GM20431 (cell line): ENCODE results near the gene DPYSL4.

Experiments used
- in situ Hi-C: fragments of 300-500 bp; cut with MseI, MboI; formaldehyde crosslinking; loops from one replicate; pipeline ENCODE4 v1.15.0; 2020; ENCODE audit warnings: low sequenced_read_pairs; ENCODE audit not compliant: unreplicated experiment

The DPYSL4 gene

DNA sequence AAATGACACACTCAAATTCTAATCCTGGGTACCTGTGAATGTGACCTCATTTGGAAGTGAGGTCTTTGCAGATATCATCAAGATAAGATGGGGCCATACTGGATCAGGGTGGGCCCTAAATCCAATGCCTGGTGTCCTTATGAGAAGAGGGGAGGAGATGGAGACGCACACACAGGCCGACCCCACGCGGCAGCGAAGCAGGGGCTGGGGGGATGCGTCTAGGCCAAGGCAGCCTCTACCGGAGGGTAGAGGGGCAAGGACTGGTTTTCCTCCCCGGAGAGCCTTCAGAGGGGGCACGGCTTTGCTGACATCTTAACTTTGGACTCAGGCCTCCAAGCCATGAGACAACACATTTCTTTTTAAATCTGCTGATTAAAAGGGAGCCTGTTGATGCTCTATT is 33.3 kb downstream of the DPYSL4 start:
- in situ Hi-C loops: loop anchor here (5.0 to 25.0 kb wide), 3 partner anchors 127 to 442 kb away; no protein-coding TSS in a partner anchor

DNA sequence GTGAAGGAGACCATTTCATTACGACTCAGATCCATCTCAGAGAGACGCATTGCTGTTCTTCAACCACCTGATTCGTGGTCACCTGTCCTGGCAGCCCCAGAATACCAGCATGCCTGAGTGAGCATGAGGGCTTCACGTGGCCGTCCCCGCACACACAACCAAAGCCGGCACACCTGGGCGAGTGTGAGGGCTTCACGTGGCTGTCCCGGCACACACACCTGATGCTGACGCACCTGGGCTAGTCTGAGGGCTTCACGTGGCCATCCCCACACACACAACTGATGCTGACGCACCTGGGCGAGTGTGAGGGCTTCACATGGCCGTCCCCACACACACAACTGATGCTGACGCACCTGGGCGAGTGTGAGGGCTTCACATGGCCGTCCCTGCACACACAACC is 34.2 kb downstream of the DPYSL4 start:
- in situ Hi-C loops: loop anchor here (5.0 to 25.0 kb wide), 3 partner anchors 126 to 441 kb away; no protein-coding TSS in a partner anchor

DNA sequence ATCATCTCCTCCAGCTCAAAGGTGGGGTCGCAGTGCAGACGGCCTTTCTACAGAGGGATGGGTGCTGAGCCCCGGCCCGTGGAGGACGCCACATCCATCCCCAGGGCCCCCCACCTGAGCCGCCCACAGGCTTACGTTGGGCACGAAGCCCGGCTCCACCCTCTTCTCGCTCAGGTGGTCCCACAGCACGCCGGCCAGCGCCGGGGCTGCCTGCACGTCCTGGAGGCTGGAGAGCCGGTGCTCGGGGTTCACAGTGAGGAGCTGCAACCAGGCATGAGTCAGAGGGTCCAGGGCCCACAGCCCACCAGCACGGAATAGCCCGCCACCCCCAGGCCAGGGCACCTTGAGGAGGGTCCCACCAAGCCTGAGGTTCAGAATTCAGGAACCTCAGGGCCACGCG is 36.0 kb downstream of the DPYSL4 start:
- in situ Hi-C loops: loop anchor here (5.0 to 25.0 kb wide), 3 partner anchors 125 to 440 kb away; no protein-coding TSS in a partner anchor

DNA sequence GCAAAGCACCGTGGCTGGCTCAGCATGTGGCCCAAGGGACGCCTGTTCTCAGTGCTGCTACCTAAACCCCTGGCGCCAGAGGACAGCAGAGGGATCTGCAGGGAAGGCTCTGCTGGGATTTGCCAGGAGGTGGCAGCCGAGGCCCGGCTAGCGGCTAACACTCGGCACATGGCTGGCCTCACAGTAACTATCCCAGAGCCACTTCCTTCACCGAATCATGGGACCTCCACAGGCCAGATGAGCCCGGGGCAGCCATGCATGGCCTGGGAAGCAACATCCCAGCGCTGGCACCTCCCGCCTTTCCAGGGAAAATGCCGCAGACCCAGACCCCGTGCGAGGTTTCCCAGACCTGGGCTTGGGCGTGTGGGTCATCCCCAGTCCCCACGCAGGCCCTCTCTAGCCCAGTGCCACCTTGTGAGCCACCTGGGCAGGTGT is 36.4 kb downstream of the DPYSL4 start:
- in situ Hi-C loops: loop anchor here (5.0 to 25.0 kb wide), 3 partner anchors 124 to 439 kb away; no protein-coding TSS in a partner anchor

DNA sequence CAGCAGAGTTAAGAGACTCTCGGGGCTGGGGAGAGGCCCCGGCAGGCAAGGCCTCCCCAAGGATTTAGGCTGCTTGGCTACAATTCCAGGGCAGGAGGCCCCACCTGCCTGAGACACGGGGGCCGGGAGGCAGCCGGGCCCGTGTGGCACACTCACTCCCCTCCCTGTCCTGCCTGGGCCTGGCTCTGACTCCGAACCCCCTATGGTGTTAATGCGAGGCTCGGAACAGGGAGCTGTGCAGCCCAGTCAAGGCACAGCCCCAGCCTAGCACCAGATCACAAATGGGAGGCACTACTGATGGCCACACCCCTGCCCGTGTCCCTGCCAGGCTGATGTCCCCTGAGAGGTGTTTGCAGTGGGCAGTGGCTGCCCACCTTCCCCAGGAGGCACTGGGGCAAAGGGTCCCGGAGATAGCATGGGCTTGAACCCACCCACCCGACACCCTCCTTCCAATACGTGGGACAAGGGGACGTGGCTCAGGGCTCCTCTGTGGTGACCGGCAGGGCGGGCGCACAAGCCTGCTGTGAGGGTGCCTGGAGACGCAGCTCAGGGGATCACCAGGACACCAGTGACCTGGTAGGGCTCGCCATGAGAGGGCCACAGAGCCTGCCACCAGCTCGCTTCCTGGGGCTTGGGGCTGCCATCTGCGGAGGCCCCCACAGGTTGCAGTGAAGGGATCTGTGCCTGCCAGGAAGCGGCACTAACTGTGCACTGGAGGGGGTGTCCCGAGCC is 37.0 kb downstream of the DPYSL4 start:
- in situ Hi-C loops: loop anchor here (5.0 to 25.0 kb wide), 3 partner anchors 124 to 439 kb away; no protein-coding TSS in a partner anchor

DNA sequence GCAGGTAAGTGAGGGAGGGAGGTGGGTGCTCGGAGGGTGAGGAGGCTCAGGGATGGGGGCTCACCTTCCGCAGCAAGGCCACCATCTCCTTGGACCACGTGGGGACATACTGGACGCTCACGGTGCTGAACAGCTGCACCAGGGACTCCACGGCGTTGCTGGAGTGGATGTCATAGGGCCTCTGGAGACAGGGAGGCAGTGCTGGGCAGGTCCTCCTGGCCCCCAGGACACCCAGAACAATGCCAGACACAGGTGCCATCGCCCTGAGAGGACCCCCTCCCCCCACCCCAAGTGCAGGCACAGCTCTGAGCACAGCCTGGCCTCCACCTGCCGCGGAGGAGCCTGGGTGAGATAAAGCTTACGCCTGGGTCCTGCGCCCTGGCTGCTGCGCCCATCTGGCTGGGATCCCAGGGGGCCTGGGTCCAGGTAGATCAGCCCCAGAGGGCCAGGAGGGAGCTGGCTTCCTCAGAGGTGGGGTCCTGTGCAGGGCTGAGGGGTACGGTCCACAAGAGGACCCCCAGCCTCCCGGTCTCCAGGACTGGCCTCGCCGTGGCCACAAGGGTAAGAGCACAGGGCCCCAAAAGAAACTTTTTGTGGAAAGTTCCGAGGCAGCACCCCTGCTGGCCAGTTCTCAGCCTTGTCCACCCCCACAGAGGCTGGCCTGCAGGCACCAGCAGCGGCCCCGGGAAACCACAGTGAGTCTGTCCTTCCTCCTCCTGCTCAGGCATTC is 37.8 kb downstream of the DPYSL4 start:
- in situ Hi-C loops: loop anchor here (5.0 to 25.0 kb wide), 3 partner anchors 123 to 438 kb away; no protein-coding TSS in a partner anchor

DNA sequence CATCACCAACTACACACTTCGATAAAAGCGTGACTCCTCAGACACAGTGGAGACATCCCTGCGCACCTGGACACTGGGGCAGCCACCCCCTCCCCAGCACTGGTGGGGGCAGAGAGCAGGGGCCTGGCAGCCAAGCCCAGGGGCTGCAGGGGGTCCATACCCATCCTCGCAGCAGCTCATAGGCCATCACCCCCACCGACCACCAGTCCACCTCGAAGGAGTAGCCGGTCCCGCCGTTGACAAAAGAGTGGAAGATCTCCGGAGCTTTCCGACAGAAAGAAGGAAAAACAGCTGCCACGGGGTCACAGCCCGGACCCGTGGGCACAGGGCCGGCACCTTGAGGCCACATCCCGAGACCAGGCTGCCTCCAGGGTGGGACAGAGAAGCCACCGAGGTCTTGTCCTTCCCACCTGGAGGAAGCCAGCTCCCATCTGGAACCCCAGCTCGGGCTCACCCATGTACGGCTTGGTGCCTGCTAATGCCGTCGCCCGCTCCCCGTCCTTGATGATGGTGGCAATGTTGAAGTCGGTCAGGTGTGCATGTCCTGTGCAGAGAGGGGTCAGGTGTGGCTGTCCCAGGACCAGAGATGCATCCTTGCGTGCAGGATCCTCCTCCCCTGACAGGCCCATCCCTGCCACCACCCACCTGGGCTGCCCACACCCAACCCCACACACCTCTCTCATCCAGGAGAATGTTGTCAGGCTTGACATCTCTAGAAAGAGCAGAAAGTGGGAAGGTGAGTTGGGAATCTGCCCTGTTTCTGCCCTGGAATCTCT is 38.5 kb downstream of the DPYSL4 start:
- in situ Hi-C loops: loop anchor here (10.0 kb wide), 1 partner anchor 230 kb away; no protein-coding TSS in a partner anchor

DNA sequence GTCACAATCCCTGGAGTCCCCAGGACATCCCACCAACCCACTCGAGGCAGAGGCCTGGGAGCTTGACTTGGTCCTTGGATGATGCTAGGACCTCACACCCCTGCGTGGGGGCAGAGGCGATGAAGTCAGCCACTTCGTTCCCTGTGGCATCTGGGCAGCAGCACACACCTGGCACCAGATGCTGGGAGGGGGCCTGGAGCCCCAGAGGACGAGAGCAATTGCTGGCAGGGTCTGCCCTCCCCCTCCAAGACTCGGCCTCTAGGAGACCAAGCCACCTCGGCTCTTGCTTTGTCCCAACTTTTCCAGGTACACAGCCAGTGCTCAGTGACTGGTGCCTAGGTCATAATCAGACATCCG is 39.1 kb downstream of the DPYSL4 start:
- in situ Hi-C loops: loop anchor here (10.0 kb wide), 1 partner anchor 229 kb away; no protein-coding TSS in a partner anchor

DNA sequence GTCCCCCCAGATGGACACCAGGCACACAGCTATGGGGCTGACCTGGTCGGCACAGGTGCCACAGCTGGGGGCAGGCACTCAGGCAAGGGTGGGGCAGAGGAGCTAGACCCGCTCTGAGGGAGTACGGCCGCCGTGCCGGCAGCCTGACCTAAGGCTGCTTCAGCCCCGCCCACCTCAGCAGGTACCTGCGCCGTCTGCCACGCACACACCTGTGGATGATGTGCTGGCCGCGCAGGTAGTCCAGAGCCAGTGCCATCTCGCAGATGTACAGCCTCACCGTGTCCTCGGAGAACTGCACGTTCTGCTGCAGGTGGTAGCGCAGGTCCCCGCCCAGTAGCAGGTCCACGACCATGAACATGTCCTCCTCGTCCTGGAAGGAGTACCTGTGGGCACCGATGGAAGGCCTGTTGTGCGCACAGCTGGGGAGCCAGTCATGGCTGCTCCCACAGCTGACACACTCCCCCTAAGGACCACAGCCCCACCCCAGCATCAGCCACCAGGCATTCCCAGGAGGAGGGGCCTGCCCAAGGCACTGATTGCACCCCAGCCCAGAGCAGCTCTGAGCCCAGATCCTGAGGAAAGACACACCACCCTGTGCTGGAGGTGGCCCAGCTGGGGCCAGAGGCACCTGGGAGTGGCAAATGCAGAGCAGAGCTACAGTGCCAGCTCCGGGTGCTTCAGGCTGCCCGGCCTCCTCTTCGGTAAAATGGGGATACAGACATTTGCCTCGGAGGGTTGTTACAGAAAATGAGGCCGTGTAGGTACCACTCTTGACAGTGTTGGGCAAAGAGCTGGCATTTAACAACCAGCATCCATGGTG is 40.0 kb downstream of the DPYSL4 start:
- in situ Hi-C loops: loop anchor here (10.0 kb wide), 1 partner anchor 228 kb away; no protein-coding TSS in a partner anchor

DNA sequence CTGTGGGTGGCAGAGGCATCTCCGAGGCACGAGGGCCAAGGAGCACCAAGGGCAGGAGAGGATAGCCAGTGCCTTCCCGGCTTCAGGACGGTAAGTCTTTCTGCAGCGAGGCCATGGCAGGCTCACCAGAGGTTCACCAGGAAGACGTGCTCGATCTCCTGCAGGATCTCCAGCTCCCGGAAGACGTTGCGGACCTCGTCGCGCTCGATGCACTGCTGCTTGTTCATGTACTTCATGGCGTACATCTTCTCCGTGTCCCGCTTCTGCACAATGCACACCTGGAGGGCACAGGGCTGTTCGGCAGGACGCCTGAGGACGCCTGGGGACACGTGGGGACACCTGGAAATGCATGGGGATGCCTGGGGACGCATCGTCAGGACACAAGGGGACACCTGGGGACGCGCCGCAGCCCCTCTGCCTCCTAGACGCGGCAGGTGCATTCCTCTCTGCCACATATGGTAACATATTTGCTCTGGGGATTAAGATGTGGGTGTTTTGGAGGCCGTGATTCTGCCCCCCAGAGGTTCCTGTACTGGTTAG is 41.2 kb downstream of the DPYSL4 start:
- in situ Hi-C loops: loop anchor here (10.0 kb wide), 1 partner anchor 227 kb away; no protein-coding TSS in a partner anchor

DNA sequence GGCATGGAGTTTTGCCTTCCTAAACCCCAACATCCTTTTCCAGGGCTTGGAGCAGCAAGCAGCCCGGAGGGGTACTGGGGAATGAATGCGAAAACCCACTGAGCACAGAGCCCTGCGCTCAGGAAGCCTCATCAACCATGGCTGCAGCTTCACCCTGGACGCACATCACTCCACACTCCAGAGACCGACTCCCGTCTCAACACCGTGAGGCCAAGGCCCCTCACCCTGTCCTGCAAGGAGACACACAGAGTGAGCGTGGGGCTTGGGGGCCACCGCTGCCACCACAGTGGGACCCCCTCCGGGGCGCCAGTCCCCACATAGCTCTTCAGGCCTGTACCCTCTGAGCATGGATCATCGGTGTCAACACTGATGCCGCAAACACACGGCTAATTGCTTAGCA is 41.9 kb downstream of the DPYSL4 start:
- in situ Hi-C loops: loop anchor here (10.0 kb wide), 1 partner anchor 226 kb away; no protein-coding TSS in a partner anchor

DNA sequence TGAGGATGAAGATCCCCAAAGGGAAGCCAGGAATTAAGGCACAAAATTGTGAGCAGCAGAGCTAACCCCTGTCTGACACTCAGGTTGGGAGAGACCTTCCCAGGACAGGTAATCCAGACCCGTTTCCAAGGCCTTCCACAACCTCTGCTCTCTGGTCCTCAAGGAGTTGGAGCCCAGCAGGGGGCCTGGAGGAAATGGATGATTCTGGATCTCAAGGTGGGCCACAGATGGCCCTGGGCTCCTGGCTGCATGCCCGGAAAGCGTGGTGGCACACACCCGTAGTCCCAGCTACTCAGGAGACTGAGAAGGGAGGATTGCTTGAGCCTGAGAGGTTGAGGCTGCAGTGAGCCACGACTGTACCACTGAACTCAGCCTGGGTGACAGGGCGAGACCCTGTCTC is 42.3 kb downstream of the DPYSL4 start:
- in situ Hi-C loops: loop anchor here (10.0 kb wide), 1 partner anchor 226 kb away; no protein-coding TSS in a partner anchor

DNA sequence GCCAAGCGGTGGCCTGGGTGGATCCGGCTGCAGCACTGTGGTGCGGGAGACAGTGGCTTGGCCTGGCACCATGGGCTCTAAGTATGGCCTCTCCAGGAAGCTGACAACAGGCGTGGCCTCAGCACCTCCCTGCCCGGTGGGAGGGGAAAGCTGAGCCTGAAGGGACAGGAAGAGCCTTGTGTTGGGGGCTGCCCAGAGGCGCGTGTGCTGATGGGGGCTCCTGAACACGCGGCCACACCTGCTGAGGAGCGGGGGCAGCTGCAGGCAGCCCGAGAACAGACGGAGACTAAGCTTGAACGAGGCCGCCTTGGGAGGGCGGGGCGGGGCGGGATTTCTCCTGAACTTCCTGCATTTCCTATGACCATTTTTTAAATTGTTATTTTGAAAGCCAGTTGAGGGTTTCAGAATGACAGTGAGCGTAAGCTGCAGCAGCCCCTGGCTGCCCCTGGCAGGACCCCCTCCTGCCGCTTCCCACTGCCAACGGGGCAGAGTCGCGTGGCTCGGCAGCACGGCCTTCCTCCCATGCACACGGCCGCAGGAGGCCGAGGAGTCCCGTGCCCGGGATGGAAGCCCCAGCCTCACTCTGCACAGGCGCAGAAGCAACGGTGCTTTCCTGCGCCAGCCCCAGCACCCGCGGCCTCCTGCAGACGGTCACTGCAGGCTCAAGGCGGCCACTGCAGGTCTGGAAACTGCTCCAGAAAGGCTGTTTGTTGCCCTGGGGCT is 43.2 kb downstream of the DPYSL4 start:
- in situ Hi-C loops: loop anchor here (10.0 kb wide), 1 partner anchor 225 kb away; no protein-coding TSS in a partner anchor

DNA sequence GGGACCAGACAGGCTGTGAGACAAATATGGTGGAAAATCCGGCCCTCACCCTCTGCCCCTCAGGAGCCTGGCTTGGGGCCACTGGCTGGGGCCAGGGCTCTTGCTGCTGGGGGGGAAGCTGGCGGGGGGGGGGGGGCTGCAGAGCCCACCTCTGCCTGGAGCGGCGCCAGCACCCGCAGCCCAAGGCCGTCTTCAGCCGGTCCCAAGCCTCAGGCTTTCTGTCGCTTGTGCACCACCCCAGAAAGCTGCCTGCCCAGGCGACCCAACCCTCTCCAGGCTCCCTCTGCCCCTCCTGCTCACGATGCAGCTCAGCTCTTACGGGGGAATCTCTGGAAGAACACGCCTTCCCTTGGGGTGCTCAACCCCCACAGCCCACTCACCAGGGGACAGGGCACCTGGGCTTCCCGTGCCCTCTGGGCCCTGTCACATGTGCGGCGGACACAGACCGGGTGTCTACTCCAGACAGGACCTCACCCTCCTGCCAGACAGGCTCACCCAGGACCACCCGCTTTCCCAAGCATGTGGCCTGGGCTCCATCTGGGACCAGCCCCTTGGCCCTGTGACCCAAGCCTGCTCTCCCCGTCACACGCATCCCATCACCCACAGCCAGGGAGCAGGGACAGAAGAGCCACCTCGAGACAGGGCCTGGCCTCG is 43.9 kb downstream of the DPYSL4 start:
- in situ Hi-C loops: no loop called here

DNA sequence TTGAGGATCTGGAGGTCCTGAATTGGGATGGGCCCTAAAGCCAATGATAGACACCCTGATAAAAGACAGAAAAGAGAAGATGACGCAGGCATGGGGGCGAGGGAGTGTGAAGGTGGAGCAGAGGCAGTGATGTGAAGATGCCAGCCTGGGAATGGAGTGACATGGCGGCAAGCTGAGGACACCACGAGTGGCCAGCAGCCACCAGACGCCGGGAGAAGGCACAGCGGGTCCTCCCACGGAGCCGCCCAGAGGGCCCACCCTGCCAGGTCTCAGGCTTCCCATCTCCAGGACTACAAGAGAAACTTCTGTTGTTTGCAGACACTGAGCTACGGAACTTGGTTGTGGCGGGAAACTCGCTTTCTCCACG is 44.9 kb downstream of the DPYSL4 start:
- in situ Hi-C loops: no loop called here

DNA sequence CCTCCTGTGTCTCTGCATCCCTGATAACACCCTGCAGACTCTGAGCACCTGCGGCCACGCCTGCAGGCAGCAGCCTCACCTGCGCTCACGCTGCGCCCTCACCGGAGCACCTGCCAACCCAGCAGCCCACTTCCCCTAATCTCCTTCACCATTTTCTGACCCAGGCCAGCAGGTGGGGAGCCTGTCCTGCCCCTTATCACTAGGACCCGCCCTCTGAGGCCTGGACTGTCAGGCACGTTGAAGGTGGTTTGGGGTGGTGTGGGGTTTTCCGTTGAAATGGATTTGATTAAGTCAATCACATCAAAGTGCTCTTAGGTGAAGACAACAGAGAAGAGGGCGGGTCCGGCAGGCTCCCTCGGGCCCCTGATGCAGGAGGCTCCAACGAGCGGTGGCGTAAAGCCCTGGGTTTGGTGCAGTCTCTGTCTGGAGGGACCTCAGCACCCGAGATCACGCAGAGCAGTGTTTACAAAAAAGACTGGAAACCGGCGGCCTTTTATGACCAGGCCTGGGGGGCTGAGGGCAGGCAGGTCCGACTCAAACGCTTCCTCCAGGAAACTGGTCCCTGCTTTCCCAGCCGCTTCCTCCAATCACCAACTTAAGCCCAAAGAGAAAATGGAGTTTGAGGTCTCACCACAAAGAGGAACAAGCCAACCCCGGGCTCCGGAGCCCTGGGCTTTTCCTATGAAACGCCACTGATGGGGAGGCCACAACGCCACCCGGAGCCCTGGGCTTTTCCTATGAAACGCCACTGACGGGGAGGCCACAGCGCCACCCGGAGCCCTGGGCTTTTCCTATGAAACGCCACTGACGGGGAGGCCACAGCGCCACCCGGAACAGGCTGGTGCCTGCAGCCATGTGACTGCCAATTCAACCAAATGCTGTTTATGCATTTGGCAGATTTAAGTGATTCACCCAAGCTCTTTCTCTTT is 45.5 kb downstream of the DPYSL4 start:
- in situ Hi-C loops: no loop called here

DNA sequence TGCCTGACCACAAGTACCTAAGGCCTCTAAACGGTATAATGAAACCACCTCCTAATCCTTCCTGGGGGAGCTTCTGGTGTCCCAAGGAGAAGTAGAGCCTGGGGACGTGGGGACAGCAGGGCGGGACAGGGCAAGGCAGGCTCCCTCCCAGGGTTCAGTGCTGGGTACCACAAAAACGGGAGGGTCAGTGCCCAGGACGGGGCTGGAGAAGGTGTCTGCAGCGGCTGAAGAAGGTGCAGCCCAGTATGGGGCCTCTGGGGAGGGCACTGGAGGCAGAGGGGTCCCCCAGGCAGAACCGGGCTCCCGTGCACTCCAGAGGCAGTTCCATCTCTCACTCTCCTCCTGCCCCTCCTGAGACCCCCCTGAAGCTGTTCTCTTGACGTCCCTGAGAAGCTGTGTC is 46.2 kb downstream of the DPYSL4 start:
- in situ Hi-C loops: no loop called here
